Erythroblast (primary cell): Measurements from ENCODE around the gene PLPPR1.

Experiments used
- GATA1 ChIP-seq: IDR thresholded peaks from 2 replicates; pipeline ENCODE4 v1.6.1; 2011; ENCODE audit warnings: low read depth, mild to moderate bottlenecking, control low read depth, low read length, moderate library complexity
- POLR2A ChIP-seq: IDR thresholded peaks from 2 replicates; pipeline ENCODE4 v1.6.1; 2011; ENCODE audit warnings: mild to moderate bottlenecking, low read length

- TF ChIP-seq POLR2A (no peak), GATA1 (no peak)
These were observed 27.0 kb downstream of the PLPPR1 start for GRCh38 chr9:101055516-101055915.
